ENCODE data around the gene SASH1. TPM values are rescaled to one million over a fixed set of nuclear protein-coding genes. Genes with fewer than 3 reads are reported as not detected.

Gene SASH1
- total and polyA plus RNA-seq, 2 of the 8 experiments (the other 6 are each of a cell fraction or from before 2014, with no cell fraction given): 6.0 to 20.2 TPM

GRCh38 chr6:148590883-148591282 lies 248.2 kb downstream of the SASH1 start (continued):
- TF ChIP-seq USF2 (IDR thresholded peaks at IDR 0.05; ENCODE audit: low read length) (no peak), NANOG (IDR thresholded peaks at IDR 0.05; ENCODE audit: insufficient read depth, low read depth, low read length, poor library complexity, severe bottlenecking) (no peak), KDM5A (IDR thresholded peaks at IDR 0.05; ENCODE audit: low read length) (no peak), MAX (IDR thresholded peaks at IDR 0.05) (no peak), SP1 (IDR thresholded peaks at IDR 0.05; ENCODE audit: low read depth, low read length) (no peak), RFX5 (IDR thresholded peaks at IDR 0.05; ENCODE audit: borderline replicate concordance, low read depth, low read length) (no peak), SUZ12 (IDR thresholded peaks at IDR 0.05; ENCODE audit: low read length) (no peak), SRF (IDR thresholded peaks at IDR 0.05; ENCODE audit: low read depth, low read length) (no peak), GTF2F1 (IDR thresholded peaks at IDR 0.05; ENCODE audit: borderline replicate concordance, low read depth, low read length) (no peak)

Measured in H1 (cell line).